GM18498 (cell line): ENCODE data around the gene ASCC1.
A peak's percentile ranks its signal among the peaks of the same experiment; 100 is the strongest.
"Not testable (repeated sequence)": the region's sequence is repeated elsewhere in the genome, so short reads cannot be mapped to it uniquely, and the experiment has no call there.

Experiments used
- ATAC-seq: cut with Tn5 transposase; IDR thresholded peaks from one replicate; pipeline ENCODE4 v1.9.1; 2021; ENCODE audit warnings: mild to moderate bottlenecking, moderate library complexity; ENCODE audit not compliant: unreplicated experiment

The ASCC1 gene

GRCh38 chr10:72249176-72249862 lies 33.2 kb upstream of the ASCC1 start:
- peak; percentile 12 for ATAC-seq

- peak; percentile 81 for ATAC-seq
These were observed 32.5 kb upstream of the ASCC1 start for GRCh38 chr10:72248468-72249151.

GRCh38 chr10:72245949-72246525 lies 30.0 kb upstream of the ASCC1 start:
- no peak for ATAC-seq

GRCh38 chr10:72244573-72245038 lies 28.5 kb upstream of the ASCC1 start:
- ATAC-seq = no peak

GRCh38 chr10:72243822-72244437 lies 27.9 kb upstream of the ASCC1 start:
- no peak for ATAC-seq

- no peak for ATAC-seq
These were observed 26.6 kb upstream of the ASCC1 start for GRCh38 chr10:72242675-72243074.

- no peak for ATAC-seq
These were observed 25.7 kb upstream of the ASCC1 start for GRCh38 chr10:72241691-72242252.

GRCh38 chr10:72240371-72240770 lies 24.3 kb upstream of the ASCC1 start:
- ATAC-seq = no peak

GRCh38 chr10:72239409-72239808 lies 23.3 kb upstream of the ASCC1 start:
- no peak for ATAC-seq

GRCh38 chr10:72238392-72239175 lies 22.5 kb upstream of the ASCC1 start:
- no peak for ATAC-seq

GRCh38 chr10:72235544-72236279 lies 19.6 kb upstream of the ASCC1 start:
- ATAC-seq = no peak

GRCh38 chr10:72234560-72235095 lies 18.6 kb upstream of the ASCC1 start:
- no peak for ATAC-seq

- ATAC-seq = no peak
These were observed 17.5 kb upstream of the ASCC1 start for GRCh38 chr10:72233621-72234020.

GRCh38 chr10:72229261-72230251 lies 13.5 kb upstream of the ASCC1 start:
- ATAC-seq = no peak

- ATAC-seq = no peak
These were observed 12.3 kb upstream of the ASCC1 start for GRCh38 chr10:72228318-72228751.

GRCh38 chr10:72227826-72228225 lies 11.8 kb upstream of the ASCC1 start:
- no peak for ATAC-seq

- ATAC-seq = no peak
These were observed 10.4 kb upstream of the ASCC1 start for GRCh38 chr10:72226418-72227027.

- ATAC-seq = not testable (repeated sequence)
These were observed 8.1 kb upstream of the ASCC1 start for GRCh38 chr10:72224191-72224590.
